Uterus (tissue), 2 donors: ENCODE data around the gene CREB3L1.

ENCODE experiments used
- POLR2A ChIP-seq, 2 donors: fragments of 450-650 bp; IDR thresholded peaks; one replicate each; pipeline ENCODE4 v1.6.1; 2016; ENCODE audit warnings: antibody characterized with exemption in 2 of 2, mild to moderate bottlenecking in 1 of 2, moderate library complexity in 1 of 2
- TF ChIP-seq, protein P1 (sequence below), 4 experiments: fragments of 200-600 bp in 2 of 4; fragments of 450-650 bp in 2 of 4; sonication (generic) in 2 of 4; IDR thresholded peaks; one replicate each; pipeline ENCODE4 v1.5.1; 2016 to 2019; ENCODE audit warnings: antibody characterized with exemption in 4 of 4, mild to moderate bottlenecking in 2 of 4, moderate library complexity in 1 of 4

DNA sequence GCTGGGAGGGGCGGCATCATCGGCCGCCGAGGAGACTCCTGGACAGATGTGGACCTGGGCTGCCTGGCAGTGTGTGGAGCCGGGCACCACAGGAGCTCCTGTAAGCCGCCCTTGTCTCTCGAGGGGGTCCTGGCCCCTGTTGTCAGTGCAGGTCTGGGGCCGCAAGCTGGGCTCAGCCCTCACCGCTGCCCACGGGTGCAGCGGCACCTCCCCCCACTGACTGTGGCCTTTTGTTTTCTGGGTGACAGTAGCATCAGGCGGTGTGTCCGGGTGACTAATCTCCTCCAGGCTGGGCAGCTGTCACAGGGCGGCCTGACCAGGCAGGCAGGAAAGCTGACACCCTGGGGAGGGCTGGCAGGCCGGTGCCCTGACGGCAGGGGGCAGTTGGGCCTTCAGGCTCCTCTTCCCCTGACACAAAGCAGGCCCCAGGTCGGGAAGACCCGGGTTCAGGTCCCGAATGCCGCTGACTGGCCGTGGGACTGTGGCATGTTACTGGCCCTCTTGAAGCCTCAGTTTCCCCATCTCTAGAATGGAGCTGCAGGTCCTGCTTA, 86.1 kb downstream of the CREB3L1 start:
- TF ChIP-seq, protein P1, sequence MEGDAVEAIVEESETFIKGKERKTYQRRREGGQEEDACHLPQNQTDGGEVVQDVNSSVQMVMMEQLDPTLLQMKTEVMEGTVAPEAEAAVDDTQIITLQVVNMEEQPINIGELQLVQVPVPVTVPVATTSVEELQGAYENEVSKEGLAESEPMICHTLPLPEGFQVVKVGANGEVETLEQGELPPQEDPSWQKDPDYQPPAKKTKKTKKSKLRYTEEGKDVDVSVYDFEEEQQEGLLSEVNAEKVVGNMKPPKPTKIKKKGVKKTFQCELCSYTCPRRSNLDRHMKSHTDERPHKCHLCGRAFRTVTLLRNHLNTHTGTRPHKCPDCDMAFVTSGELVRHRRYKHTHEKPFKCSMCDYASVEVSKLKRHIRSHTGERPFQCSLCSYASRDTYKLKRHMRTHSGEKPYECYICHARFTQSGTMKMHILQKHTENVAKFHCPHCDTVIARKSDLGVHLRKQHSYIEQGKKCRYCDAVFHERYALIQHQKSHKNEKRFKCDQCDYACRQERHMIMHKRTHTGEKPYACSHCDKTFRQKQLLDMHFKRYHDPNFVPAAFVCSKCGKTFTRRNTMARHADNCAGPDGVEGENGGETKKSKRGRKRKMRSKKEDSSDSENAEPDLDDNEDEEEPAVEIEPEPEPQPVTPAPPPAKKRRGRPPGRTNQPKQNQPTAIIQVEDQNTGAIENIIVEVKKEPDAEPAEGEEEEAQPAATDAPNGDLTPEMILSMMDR (IDR thresholded peaks at IDR 0.05) = no peak
- no peak for TF ChIP-seq POLR2A (IDR thresholded peaks at IDR 0.05)
